ENCODE data around the gene RASGRP4. TPM values are rescaled to one million over a fixed set of nuclear protein-coding genes. Genes with fewer than 3 reads are reported as not detected.
"Not testable (repeated sequence)": the region's sequence is repeated elsewhere in the genome, so short reads cannot be mapped to it uniquely, and the experiment has no call there.

The RASGRP4 gene
- total and polyA plus RNA-seq, 10 of the 15 experiments (the other 5 are each of a cell fraction or from before 2014, with no cell fraction given), result 0.24 to 7.4 (median 3.3) TPM

GRCh38 chr19:38427035-38427677 is 1.1 kb upstream of the RASGRP4 start:
- 3% methylated on average over 17 of the region's 17 CpGs for WGBS (ENCODE audit: insufficient coverage, insufficient replicate concordance, low lambda C conversion rate, missing lambda C conversion rate)
- in situ Hi-C loops (cut with MboI); H3K36me3 ChIP-seq (ENCODE audit: control insufficient read depth in 2 of 2, insufficient read depth in 2 of 2, low read length in 1 of 2); H3K27ac ChIP-seq (ENCODE audit: control insufficient read depth, insufficient read depth); intact Hi-C loops (cut with micrococcal nuclease; ENCODE audit: unreplicated experiment); H3K4me3 ChIP-seq; BruUV-seq (replicated peaks); H3K9me3 ChIP-seq (replicated peaks; ENCODE audit: control insufficient read depth, insufficient read depth, low read length); H3K79me2 ChIP-seq (ENCODE audit: control insufficient read depth, insufficient read depth, low read length); H3K27me3 ChIP-seq (replicated peaks in 1 of 2; ENCODE audit: control insufficient read depth in 2 of 2, insufficient read depth in 2 of 2, low read length in 1 of 2); H4K20me1 ChIP-seq (ENCODE audit: control insufficient read depth, insufficient read depth): not testable (repeated sequence)
- FAIRE-seq (peak; percentile 78), DNase-seq (ENCODE audit: low read depth, low spot score) (peak; percentile 55), ATAC-seq (peak; percentile 89)
- H3K4me1 ChIP-seq (ENCODE audit: control insufficient read depth, insufficient read depth, low read length), result peaks cover 16% of the 10 kb centered on the region
- ChIA-PET CTCF (interaction anchor here (0.7 to 1.0 kb wide), 2 partner anchors 25 to 27 kb away, joined by 3 read pairs; partner anchors contain the start of gene FAM98C), RAD21 (ENCODE audit: unreplicated experiment) (interaction anchor here (0.8 kb wide), 1 partner anchor 404 kb away, joined by 3 read pairs; the partner anchor contains the start of gene ECH1), SMC1A (ENCODE audit: uncharacterized antibody, unreplicated experiment) (interaction anchor here (3.7 kb wide), 1 partner anchor 23 kb away, joined by 17 read pairs; the partner anchor contains the start of gene FAM98C), POLR2A (interaction anchor here (0.6 to 0.7 kb wide), 2 partner anchors 502 to 1513 kb away, joined by 3 to 4 read pairs; no protein-coding TSS in a partner anchor)
- H3K9ac ChIP-seq (ENCODE audit: control insufficient read depth, insufficient read depth, low read length), result peak overlapping the region; percentile 25
- H3K4me2 ChIP-seq (ENCODE audit: control insufficient read depth, insufficient read depth), result peak overlapping the region; percentile 19
- peak overlapping the region; percentile 64 for H2AFZ ChIP-seq (ENCODE audit: control insufficient read depth, low read depth, low read length)
- TF ChIP-seq ATF7 (IDR thresholded peaks at IDR 0.05; ENCODE audit: low read depth) (peak; percentile 63), EP300 (IDR thresholded peaks at IDR 0.05; ENCODE audit: borderline replicate concordance in 1 of 2, control insufficient read depth in 1 of 2, low read depth in 2 of 2, low read length in 2 of 2) (peak in 1 of 2 experiments; percentile 76; a peak in 2 of 4 replicates), SKIL (IDR thresholded peaks at IDR 0.05; ENCODE audit: low read depth, poor library complexity, severe bottlenecking) (peak; percentile 83), ZNF384 (IDR thresholded peaks at IDR 0.05; ENCODE audit: borderline replicate concordance, low read depth, low read length) (peak; percentile 88), PKNOX1 (IDR thresholded peaks at IDR 0.05) (peak; percentile 24; the same call in 1 of the 2 replicates), CREM (IDR thresholded peaks at IDR 0.05; ENCODE audit: low read depth) (peak; percentile 64; the same call in 1 of the 2 replicates), TCF12 (IDR thresholded peaks at IDR 0.05; ENCODE audit: low read depth, low read length) (0 out of 2 replicates have a peak, but pooled peaks have one; percentile 4), RELA (IDR thresholded peaks at IDR 0.05; ENCODE audit: borderline replicate concordance, partially characterized antibody) (peak; percentile 52)
- TF ChIP-seq, protein P1, sequence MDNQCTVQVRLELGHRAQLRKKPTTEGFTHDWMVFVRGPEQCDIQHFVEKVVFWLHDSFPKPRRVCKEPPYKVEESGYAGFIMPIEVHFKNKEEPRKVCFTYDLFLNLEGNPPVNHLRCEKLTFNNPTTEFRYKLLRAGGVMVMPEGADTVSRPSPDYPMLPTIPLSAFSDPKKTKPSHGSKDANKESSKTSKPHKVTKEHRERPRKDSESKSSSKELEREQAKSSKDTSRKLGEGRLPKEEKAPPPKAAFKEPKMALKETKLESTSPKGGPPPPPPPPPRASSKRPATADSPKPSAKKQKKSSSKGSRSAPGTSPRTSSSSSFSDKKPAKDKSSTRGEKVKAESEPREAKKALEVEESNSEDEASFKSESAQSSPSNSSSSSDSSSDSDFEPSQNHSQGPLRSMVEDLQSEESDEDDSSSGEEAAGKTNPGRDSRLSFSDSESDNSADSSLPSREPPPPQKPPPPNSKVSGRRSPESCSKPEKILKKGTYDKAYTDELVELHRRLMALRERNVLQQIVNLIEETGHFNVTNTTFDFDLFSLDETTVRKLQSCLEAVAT (IDR thresholded peaks at IDR 0.05), result peak; percentile 20; the same call in 1 of the 2 replicates
- TF ChIP-seq, protein P2, sequence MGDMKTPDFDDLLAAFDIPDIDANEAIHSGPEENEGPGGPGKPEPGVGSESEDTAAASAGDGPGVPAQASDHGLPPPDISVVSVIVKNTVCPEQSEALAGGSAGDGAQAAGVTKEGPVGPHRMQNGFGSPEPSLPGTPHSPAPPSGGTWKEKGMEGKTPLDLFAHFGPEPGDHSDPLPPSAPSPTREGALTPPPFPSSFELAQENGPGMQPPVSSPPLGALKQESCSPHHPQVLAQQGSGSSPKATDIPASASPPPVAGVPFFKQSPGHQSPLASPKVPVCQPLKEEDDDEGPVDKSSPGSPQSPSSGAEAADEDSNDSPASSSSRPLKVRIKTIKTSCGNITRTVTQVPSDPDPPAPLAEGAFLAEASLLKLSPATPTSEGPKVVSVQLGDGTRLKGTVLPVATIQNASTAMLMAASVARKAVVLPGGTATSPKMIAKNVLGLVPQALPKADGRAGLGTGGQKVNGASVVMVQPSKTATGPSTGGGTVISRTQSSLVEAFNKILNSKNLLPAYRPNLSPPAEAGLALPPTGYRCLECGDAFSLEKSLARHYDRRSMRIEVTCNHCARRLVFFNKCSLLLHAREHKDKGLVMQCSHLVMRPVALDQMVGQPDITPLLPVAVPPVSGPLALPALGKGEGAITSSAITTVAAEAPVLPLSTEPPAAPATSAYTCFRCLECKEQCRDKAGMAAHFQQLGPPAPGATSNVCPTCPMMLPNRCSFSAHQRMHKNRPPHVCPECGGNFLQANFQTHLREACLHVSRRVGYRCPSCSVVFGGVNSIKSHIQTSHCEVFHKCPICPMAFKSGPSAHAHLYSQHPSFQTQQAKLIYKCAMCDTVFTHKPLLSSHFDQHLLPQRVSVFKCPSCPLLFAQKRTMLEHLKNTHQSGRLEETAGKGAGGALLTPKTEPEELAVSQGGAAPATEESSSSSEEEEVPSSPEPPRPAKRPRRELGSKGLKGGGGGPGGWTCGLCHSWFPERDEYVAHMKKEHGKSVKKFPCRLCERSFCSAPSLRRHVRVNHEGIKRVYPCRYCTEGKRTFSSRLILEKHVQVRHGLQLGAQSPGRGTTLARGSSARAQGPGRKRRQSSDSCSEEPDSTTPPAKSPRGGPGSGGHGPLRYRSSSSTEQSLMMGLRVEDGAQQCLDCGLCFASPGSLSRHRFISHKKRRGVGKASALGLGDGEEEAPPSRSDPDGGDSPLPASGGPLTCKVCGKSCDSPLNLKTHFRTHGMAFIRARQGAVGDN (IDR thresholded peaks at IDR 0.05), result peak; percentile 57; the same call in 1 of the 2 replicates

Measured in GM12878 (cell line).